ENCODE measurements around the gene PSMG4.

PSMG4 gene

GRCh38 chr6:3258720-3259490, at the start of gene PSMG4:
PSMG4 (plus strand) TSS chr6:3258947; CDS start chr6:3259023, 76 bp downstream.
- DNase-seq (ENCODE audit: insufficient read length, low spot score) = peak; percentile 94
- peak; percentile 93 for FAIRE-seq

- DNase-seq (ENCODE audit: insufficient read length, low spot score) = peak; percentile 93
- no peak for FAIRE-seq
Observed at GRCh38 chr6:3209114-3210023, 49.4 kb upstream of the PSMG4 start.

- FAIRE-seq = no peak
Observed at GRCh38 chr6:3210024-3210610, 48.6 kb upstream of the PSMG4 start.

GRCh38 chr6:3211681-3212080, 47.1 kb upstream of the PSMG4 start:
- FAIRE-seq (no peak), DNase-seq (ENCODE audit: insufficient read length, low spot score) (peak; percentile 32)

More at GRCh38 chr6:3210024-3210610, 48.6 kb upstream of the PSMG4 start:
- no peak for DNase-seq (ENCODE audit: insufficient read length, low spot score)

- DNase-seq (ENCODE audit: insufficient read length, low spot score) (no peak), FAIRE-seq (no peak)
Observed at GRCh38 chr6:3212261-3212660, 46.5 kb upstream of the PSMG4 start.

- no peak for FAIRE-seq
Observed at GRCh38 chr6:3213334-3213695, 45.4 kb upstream of the PSMG4 start.

DNA sequence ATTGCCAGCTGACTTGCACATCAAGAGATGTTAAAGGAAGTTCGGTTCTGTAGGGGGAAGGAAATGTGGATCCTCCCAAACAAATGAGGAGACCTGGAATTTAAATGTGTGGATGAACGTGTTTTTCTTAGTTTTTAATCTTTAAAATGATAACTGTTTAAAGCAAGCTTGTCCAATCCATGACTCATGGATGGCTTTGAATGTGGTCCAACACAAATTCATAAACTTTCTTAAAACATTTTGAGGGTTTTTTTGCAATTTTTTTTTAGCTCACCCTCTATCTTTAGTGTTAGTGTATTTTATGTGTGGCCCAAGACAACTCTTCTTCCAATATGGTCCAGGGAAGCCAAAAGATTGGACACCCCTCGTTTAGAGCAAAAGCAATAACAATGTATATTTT, 43.8 kb upstream of the PSMG4 start:
- no peak for DNase-seq (ENCODE audit: insufficient read length, low spot score)
- no peak for FAIRE-seq

More at GRCh38 chr6:3213334-3213695, 45.4 kb upstream of the PSMG4 start:
- DNase-seq (ENCODE audit: insufficient read length, low spot score) = no peak

DNA sequence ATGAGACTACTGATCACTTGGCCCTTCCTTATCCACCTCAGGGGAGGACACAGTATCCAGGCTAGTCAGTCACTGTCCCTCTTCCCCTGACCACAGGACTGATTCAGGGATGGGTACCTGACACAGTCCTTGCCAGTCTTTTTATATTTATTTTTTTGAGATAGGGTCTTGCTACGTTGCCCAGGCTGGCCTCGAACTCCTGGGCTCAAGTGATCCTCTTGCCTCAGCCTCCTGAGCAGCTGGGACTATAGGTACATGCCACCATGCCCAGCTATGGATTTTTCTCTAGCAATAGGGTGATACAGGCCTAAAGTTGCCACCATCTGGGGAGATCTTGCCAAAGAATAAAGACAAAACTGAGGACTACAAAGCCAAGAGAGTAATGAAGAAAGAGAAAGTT, 41.5 kb upstream of the PSMG4 start:
- DNase-seq (ENCODE audit: insufficient read length, low spot score) (no peak), FAIRE-seq (no peak)

DNA sequence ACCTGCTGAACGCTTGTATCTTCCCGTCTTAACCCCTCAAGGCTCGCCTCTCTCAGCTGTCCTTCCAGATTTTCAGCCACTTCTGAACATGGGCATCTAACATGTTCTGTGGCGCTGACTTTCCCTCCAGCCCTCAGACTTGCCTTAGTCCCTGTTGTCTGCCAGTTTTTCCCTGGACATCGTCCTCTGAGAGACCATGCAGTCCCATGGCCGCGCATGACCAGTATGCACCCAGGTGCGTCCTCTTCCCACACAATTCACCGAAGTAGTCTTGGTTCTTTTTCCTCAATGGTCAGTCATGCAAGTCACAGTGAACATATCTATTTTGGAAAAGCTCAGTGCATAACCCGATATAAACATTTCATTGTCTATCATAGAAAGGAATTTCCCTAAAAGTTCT, 40.5 kb upstream of the PSMG4 start:
- DNase-seq (ENCODE audit: insufficient read length, low spot score) (no peak), FAIRE-seq (no peak)

DNA sequence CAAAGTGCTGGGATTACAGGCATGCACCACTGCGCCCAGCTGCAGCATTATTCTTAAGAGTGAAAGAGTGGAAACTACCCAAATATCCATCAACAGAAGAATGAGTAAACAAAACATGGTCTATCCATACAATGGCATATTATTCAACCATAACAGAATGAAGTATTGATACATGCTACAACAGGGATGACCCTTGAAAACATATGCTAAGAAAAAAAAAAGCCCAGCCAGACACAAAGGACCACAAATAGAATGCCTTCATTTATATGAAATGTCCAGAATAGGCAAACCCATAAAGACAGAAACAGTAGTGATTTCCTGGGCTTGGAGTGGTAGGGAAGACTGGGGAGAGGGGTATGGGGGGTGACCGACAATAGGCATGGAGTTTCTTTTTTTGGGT, 38.4 kb upstream of the PSMG4 start:
- DNase-seq (ENCODE audit: insufficient read length, low spot score) = no peak
- FAIRE-seq = no peak

- DNase-seq (ENCODE audit: insufficient read length, low spot score) = no peak
- no peak for FAIRE-seq
Observed at GRCh38 chr6:3221578-3221977, 37.2 kb upstream of the PSMG4 start.

DNA sequence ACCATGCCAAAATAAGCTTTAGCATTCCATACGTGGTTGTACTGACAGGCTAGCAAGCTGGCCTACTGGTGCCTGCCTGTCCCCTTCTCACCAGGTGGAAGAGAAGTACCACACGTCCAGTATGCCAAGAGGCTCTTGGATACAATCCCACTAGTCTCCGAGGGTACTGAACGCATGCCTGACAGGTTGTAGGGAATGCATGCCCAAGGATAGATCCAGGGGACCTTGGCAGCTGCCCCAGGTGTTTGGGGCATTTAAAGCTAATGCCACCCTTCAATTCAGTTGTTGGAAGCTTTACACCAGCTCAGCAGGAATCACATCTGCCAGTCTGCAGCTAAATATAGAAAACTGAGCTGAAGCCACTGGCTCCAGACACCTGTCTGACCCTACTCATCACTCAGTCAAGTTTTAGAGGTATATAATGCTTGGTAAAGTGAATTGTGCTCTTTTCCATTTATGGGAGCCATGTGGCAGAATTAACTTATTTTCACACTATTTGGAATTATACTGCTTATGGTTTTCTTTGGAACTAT, 36.2 kb upstream of the PSMG4 start:
- FAIRE-seq (no peak), DNase-seq (ENCODE audit: insufficient read length, low spot score) (no peak)

GRCh38 chr6:3226042-3226441, 32.7 kb upstream of the PSMG4 start:
- DNase-seq (ENCODE audit: insufficient read length, low spot score) = no peak
- no peak for FAIRE-seq

DNA sequence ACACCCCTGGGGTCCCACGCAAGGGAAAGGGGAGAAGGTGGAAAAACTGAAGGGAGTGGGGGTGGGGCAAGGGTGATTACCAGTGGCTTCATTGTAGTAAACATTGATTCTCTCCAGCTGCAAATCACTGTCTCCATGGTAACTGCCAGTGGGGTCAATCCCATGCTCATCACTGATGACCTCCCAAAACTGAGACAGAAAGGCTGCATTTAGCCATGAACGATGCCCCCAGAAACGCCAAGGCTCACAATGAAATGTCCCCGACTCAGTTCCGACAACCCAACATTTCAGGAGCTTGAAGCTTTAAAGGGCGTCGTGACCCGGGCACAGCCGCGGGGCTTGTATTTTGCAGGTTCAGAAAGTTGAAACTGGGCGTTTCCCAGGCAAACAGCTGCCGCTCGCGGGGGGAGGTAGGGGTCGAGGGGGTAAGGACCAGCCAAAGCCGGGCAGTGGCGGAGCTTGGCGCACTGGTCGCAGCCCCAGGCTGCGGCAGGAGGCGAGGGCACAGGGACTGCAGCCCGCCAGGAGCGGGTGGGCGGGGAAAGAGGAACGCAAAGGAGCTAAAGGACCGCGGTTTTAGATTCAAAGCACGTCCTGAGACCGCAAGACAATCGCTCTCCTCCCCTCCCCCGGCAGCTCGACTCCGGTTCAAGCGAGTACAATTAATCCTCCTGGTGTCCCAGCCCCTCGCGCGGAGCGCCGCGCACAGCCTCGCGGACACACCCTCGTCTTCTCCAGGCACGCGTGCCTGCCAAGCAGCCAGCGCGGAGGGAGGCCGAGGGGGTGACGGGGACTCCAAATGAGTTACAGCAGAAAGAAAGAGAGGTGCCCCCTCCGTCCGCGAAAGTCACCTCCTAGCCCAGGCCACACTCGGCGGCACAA, 32.0 kb upstream of the PSMG4 start:
- no peak for DNase-seq (ENCODE audit: insufficient read length, low spot score)

DNA sequence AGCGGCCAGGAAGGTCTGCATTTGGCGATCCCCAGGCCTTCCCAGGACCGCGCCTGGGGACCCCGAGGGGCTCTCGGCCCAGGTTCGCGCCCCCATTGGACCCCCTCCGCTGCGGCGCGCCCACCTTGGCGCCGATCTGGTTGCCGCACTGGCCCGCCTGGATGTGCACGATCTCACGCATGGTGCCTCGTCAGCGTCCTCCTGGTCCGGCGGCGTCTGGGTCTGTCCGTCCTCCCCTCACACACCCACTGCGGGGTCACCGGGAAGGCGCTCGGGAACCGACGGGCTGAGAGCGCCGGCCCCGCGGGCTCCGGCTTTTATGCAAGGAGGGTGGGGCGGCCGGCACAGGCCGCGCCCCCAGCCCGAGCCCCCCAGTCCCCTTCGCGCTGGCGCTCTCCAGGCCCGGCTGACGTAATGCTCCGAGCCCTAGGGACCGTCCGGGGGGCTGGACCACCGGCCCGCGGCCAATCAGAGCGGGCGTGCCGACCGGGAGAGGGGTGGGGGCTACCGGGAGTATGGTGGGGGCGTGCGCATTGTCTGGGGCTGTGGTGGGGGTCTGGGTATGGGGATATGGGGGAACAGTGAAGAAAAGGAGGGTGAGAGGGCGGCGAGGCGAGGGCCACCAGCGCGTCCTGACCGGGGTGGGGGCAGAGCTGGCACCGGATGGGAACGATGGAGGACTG, 31.2 kb upstream of the PSMG4 start, which contains the start of gene TUBB2B:
TSS of gene TUBB2B (minus strand) at position 291 of the 683 bp plus-strand sequence. CDS start at position 181, 110 bp downstream.
- DNase-seq (ENCODE audit: insufficient read length, low spot score) (peak; percentile 72), FAIRE-seq (peak; percentile 23)

More for the DNA sequence above, 32.0 kb upstream of the PSMG4 start:
- peak; percentile 9 for FAIRE-seq

DNA sequence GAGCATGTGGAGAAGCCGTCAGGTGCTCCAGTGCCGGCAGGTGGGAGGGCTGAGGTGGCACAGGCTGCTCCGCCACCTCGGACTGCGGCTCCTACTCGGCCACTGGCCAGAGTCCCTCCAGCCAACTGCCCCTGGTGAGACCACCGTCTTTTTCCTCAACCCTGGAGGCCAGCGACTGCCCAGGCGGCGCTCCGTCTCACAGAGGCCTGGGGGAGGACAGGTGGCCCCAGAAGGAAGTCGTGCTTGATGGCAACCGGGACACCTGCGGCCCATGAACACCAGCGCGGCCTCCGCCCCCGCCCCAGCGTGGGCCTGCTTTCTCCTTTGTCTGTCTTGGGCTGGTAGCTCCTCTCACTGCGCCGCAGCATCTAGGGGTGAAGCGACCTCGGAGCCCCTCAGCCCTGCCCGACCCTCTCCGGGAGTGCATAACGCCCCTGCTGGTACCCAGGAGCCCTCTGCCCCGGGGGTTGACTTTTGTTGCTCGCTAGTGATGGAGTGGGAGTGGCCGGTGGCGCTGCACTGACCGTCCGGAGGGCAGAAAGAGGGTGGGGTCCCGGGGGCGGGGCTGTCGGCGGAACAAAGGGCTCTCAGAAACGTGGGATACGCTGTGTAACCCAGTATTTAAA, 30.6 kb upstream of the PSMG4 start:
- peak; percentile 52 for FAIRE-seq

DNA sequence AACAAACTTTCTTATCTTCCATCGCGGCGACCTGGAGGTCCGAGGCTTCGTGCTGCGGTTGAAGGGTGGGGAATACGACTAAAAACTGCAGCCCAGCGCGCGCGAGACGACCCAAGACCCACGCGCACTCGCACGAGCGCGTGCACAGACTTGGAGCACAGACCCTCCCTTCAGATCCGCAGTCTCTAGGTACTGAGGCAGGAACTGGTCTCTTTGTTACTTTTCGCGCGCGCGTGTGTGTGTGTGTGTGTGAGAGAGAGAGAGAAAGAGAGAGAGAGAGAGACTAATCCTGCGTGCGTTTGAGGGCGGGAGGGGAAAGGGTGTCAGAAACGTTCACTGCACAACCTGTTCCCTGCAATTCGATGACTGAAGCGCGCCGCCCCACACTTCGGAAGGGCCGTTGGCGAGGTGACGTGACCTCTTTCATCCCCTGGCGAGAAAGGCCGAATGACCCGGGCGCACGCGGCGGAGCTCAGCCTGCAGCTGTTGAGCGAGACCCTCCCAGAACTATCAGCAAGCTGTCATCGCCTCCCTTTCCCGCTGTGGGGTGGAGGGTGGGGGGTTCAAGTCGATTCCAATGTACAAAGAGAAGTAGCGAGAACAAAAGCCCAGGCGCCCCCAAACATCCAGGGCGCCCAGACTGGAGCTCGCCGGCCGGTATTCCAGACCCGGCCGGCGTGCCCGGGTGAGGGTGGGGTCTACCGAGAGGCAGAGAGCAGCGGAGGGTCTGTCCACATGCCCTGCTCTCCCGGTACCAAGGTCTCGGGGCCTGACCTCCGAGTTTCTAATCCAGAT, 29.8 kb upstream of the PSMG4 start:
- FAIRE-seq = no peak
- DNase-seq (ENCODE audit: insufficient read length, low spot score) = no peak

More for the DNA sequence above, 30.6 kb upstream of the PSMG4 start:
- no peak for DNase-seq (ENCODE audit: insufficient read length, low spot score)

GRCh38 chr6:3229566-3230178, 29.1 kb upstream of the PSMG4 start:
- DNase-seq (ENCODE audit: insufficient read length, low spot score) (no peak), FAIRE-seq (no peak)
